Hepatic stellate cell (primary cell): ENCODE data around the gene VWC2.

Experiments
- DNase-seq: peaks from one replicate; pipeline ENCODE4 v3.0.0; 2011; ENCODE audit warnings: low spot score

VWC2 gene

GRCh38 chr7:49773218-49773935 is at the start of gene VWC2:
VWC2 (plus strand) TSS chr7:49773638; CDS start chr7:49775436, 1,798 bp downstream.
- DNase-seq = no peak

GRCh38 chr7:49724071-49724470 is 49.4 kb upstream of the VWC2 start:
- DNase-seq = no peak

GRCh38 chr7:49731836-49732235 is 41.6 kb upstream of the VWC2 start:
- DNase-seq = no peak

GRCh38 chr7:49762666-49763065 is 10.8 kb upstream of the VWC2 start:
- DNase-seq = no peak

GRCh38 chr7:49763791-49764190 is 9.6 kb upstream of the VWC2 start:
- DNase-seq = no peak

GRCh38 chr7:49766966-49767365 is 6.5 kb upstream of the VWC2 start:
- DNase-seq = no peak

GRCh38 chr7:49767719-49768118 is 5.7 kb upstream of the VWC2 start:
- no peak for DNase-seq

- no peak for DNase-seq
Measured at GRCh38 chr7:49768254-49768653, 5.2 kb upstream of the VWC2 start.

GRCh38 chr7:49768835-49769234 is 4.6 kb upstream of the VWC2 start:
- DNase-seq = no peak

- no peak for DNase-seq
Measured at GRCh38 chr7:49769285-49769857, 4.1 kb upstream of the VWC2 start.

- DNase-seq = no peak
Measured at GRCh38 chr7:49770838-49771237, 2.6 kb upstream of the VWC2 start.

- no peak for DNase-seq
Measured at GRCh38 chr7:49771427-49772176, 1.8 kb upstream of the VWC2 start.

- DNase-seq = no peak
Measured at GRCh38 chr7:49772916-49773217, 571 bp upstream of the VWC2 start.

GRCh38 chr7:49773936-49774458 is 559 bp downstream of the VWC2 start:
- DNase-seq = no peak

GRCh38 chr7:49774459-49775064 is 1.1 kb downstream of the VWC2 start:
- DNase-seq = no peak

- DNase-seq = no peak
Measured at GRCh38 chr7:49775065-49775948, 1.9 kb downstream of the VWC2 start.

- no peak for DNase-seq
Measured at GRCh38 chr7:49775949-49776443, 2.6 kb downstream of the VWC2 start.

GRCh38 chr7:49776994-49777393 is 3.6 kb downstream of the VWC2 start:
- no peak for DNase-seq

- no peak for DNase-seq
Measured at GRCh38 chr7:49778731-49779270, 5.4 kb downstream of the VWC2 start.

GRCh38 chr7:49780953-49781352 is 7.5 kb downstream of the VWC2 start:
- no peak for DNase-seq

- no peak for DNase-seq
Measured at GRCh38 chr7:49781996-49782395, 8.6 kb downstream of the VWC2 start.
